ENCODE measurements around the gene ABCA2. TPM values are rescaled to one million over a fixed set of nuclear protein-coding genes. Genes with fewer than 3 reads are reported as not detected.

Gene ABCA2
- total RNA-seq, 1 donor from 2014 or later: 7.6 TPM

- no peak for DNase-seq (ENCODE audit: low read depth)
- no peak for TF ChIP-seq CTCF (conservative IDR thresholded peaks at IDR 0.05; ENCODE audit: low read depth, low read length)
- no peak overlapping the region for H3K4me3 ChIP-seq (ENCODE audit: low read depth, low read length)
Measured at GRCh38 chr9:137062384-137062783, 34.3 kb upstream of the ABCA2 start.

GRCh38 chr9:137058521-137059234 lies 30.6 kb upstream of the ABCA2 start:
- no peak overlapping the region for H3K4me3 ChIP-seq (ENCODE audit: low read depth, low read length)
- no peak for TF ChIP-seq CTCF (conservative IDR thresholded peaks at IDR 0.05; ENCODE audit: low read depth, low read length)
- no peak for DNase-seq (ENCODE audit: low read depth)

GRCh38 chr9:137057545-137057944 lies 29.5 kb upstream of the ABCA2 start:
- H3K4me3 ChIP-seq (ENCODE audit: low read depth, low read length): no peak overlapping the region
- DNase-seq (ENCODE audit: low read depth): no peak
- TF ChIP-seq CTCF (conservative IDR thresholded peaks at IDR 0.05; ENCODE audit: low read depth, low read length): no peak

GRCh38 chr9:137056739-137057415 lies 28.8 kb upstream of the ABCA2 start:
- no peak overlapping the region for H3K4me3 ChIP-seq (ENCODE audit: low read depth, low read length)
- DNase-seq (ENCODE audit: low read depth): no peak
- TF ChIP-seq CTCF (conservative IDR thresholded peaks at IDR 0.05; ENCODE audit: low read depth, low read length): no peak

- no peak for TF ChIP-seq CTCF (conservative IDR thresholded peaks at IDR 0.05; ENCODE audit: low read depth, low read length)
- no peak for DNase-seq (ENCODE audit: low read depth)
- no peak overlapping the region for H3K4me3 ChIP-seq (ENCODE audit: low read depth, low read length)
Measured at GRCh38 chr9:137055385-137056364, 27.6 kb upstream of the ABCA2 start.

GRCh38 chr9:137054932-137055384 lies 26.9 kb upstream of the ABCA2 start:
- TF ChIP-seq CTCF (conservative IDR thresholded peaks at IDR 0.05; ENCODE audit: low read depth, low read length): no peak
- no peak overlapping the region for H3K4me3 ChIP-seq (ENCODE audit: low read depth, low read length)
- no peak for DNase-seq (ENCODE audit: low read depth)

All from epithelial cell of proximal tubule (primary cell).